NOMO-1 (cell line): ENCODE results near the gene ZFHX3.

Source experiments
- DNase-seq, 2 experiments: peaks; one replicate each; lab custom pipeline; 2025; ENCODE audit not compliant: unreplicated experiment in 2 of 2; lab: John Stamatoyannopoulos, UW

The ZFHX3 gene

GRCh38 chr16:72785886-72786285 is 262.0 kb downstream of the ZFHX3 start:
- no peak for DNase-seq

- no peak for DNase-seq
These were observed 262.8 kb downstream of the ZFHX3 start for GRCh38 chr16:72785171-72785570.

- no peak for DNase-seq
These were observed 264.1 kb downstream of the ZFHX3 start for GRCh38 chr16:72783716-72784318.

- no peak for DNase-seq
These were observed 278.1 kb downstream of the ZFHX3 start for GRCh38 chr16:72769876-72770275.

GRCh38 chr16:72768591-72768990 is 279.3 kb downstream of the ZFHX3 start:
- DNase-seq: peak in 1 of 2 experiments; percentile 3

GRCh38 chr16:72766506-72766905 is 281.4 kb downstream of the ZFHX3 start:
- no peak for DNase-seq

- DNase-seq: no peak
These were observed 283.8 kb downstream of the ZFHX3 start for GRCh38 chr16:72764015-72764654.

- DNase-seq: no peak
These were observed 287.3 kb downstream of the ZFHX3 start for GRCh38 chr16:72760581-72760980.

- DNase-seq: no peak
These were observed 294.0 kb downstream of the ZFHX3 start for GRCh38 chr16:72753881-72754280.

- no peak for DNase-seq
These were observed 295.8 kb downstream of the ZFHX3 start for GRCh38 chr16:72752004-72752695.

- no peak for DNase-seq
These were observed 296.9 kb downstream of the ZFHX3 start for GRCh38 chr16:72751076-72751475.

GRCh38 chr16:72749091-72749490 is 298.8 kb downstream of the ZFHX3 start:
- no peak for DNase-seq

GRCh38 chr16:72744076-72744793 is 303.7 kb downstream of the ZFHX3 start:
- no peak for DNase-seq

GRCh38 chr16:72743011-72743761 is 304.7 kb downstream of the ZFHX3 start:
- no peak for DNase-seq

GRCh38 chr16:72740347-72740746 is 307.6 kb downstream of the ZFHX3 start:
- DNase-seq: no peak

GRCh38 chr16:72739577-72739976 is 308.4 kb downstream of the ZFHX3 start:
- DNase-seq: no peak

GRCh38 chr16:72736074-72736473 is 311.9 kb downstream of the ZFHX3 start:
- DNase-seq: no peak
